ENCODE measurements around the gene TVP23A.
"Not testable (repeated sequence)": the region's sequence is repeated elsewhere in the genome, so short reads cannot be mapped to it uniquely, and the experiment has no call there.

The TVP23A gene

GRCh38 chr16:10838621-10839278 is 20.2 kb upstream of the TVP23A start:
- DNase-seq (ENCODE audit: low read depth, low spot score) = no peak
- no peak overlapping the region for H3K4me3 ChIP-seq (ENCODE audit: low read length)

DNA sequence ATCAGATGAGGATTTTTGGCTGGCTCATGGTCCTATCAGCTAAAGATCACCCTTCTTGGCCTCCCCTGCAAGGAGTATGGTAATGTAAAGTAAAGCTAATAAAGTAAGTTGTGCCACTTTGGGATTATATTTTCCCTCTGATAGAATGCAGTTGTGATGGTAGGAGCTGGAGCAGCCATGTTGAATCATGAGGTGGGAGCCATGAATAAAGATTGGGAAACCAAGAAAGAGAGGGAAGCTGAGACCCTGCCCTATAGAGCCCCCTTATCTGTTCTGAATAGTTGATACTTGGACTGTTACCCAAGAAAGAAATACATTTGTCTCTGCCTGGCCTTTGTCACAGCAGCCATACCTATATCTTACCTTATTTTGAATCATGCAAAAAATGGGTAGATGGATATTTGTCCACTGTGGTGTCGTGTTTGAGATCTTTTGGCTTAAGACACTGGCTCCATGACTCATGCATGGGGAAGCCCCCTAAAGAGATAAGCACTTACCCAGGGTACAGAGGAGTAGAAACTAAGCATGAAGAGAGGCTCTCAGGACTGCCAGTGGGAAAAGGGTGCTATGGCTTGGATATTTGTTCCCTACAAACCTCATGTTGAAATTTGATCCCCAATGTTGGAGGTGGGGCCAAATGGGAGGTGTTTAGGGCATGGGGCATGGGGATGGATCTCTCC is 17.7 kb upstream of the TVP23A start:
- H3K4me3 ChIP-seq (ENCODE audit: low read length) = no peak overlapping the region
- no peak for DNase-seq (ENCODE audit: low read depth, low spot score)

GRCh38 chr16:10835281-10835931 is 16.8 kb upstream of the TVP23A start:
- no peak overlapping the region for H3K4me3 ChIP-seq (ENCODE audit: low read length)
- no peak for DNase-seq (ENCODE audit: low read depth, low spot score)

GRCh38 chr16:10834766-10835165 is 16.2 kb upstream of the TVP23A start:
- no peak for DNase-seq (ENCODE audit: low read depth, low spot score)
- H3K4me3 ChIP-seq (ENCODE audit: low read length) = no peak overlapping the region

DNA sequence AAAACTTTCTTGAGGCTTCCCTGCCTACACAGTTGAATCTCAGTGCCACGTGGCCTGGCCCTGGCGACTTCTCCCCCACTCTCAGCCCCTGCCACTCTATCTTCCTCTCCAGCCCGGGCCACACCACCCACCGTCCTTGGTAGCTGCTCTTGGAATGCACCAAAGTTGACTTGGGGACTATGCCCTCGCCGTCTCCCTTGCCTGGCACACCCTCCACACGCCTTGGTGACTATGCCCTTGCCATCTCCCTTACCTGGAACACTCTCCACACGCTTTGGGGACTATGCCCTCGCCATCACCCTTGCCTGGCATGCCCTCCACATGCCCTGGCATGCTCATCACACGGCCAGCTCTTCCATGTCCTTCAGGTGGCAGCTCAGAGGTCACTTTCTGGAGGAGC is 15.5 kb upstream of the TVP23A start:
- H3K4me3 ChIP-seq (ENCODE audit: low read length) = no peak overlapping the region
- no peak for DNase-seq (ENCODE audit: low read depth, low spot score)

DNA sequence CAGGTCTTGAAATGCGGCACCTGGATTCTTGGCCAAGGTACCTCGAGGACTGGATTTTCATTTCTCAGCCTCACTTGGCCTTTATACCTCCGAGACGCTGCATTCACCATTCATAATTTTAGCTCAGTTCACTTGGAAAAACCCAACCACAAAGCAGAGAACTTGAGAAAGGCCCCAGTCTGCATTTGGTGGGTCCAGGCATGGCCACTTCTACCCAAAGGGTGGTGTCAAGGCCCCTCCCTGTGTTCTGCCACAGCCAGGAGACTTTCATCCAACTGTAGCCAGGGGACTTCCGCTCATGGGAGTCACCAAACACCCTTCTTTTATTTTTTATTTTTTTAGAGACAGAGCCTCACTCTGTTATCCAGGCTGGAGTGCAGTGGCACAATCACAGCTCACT is 14.7 kb upstream of the TVP23A start:
- no peak for DNase-seq (ENCODE audit: low read depth, low spot score)
- no peak overlapping the region for H3K4me3 ChIP-seq (ENCODE audit: low read length)

DNA sequence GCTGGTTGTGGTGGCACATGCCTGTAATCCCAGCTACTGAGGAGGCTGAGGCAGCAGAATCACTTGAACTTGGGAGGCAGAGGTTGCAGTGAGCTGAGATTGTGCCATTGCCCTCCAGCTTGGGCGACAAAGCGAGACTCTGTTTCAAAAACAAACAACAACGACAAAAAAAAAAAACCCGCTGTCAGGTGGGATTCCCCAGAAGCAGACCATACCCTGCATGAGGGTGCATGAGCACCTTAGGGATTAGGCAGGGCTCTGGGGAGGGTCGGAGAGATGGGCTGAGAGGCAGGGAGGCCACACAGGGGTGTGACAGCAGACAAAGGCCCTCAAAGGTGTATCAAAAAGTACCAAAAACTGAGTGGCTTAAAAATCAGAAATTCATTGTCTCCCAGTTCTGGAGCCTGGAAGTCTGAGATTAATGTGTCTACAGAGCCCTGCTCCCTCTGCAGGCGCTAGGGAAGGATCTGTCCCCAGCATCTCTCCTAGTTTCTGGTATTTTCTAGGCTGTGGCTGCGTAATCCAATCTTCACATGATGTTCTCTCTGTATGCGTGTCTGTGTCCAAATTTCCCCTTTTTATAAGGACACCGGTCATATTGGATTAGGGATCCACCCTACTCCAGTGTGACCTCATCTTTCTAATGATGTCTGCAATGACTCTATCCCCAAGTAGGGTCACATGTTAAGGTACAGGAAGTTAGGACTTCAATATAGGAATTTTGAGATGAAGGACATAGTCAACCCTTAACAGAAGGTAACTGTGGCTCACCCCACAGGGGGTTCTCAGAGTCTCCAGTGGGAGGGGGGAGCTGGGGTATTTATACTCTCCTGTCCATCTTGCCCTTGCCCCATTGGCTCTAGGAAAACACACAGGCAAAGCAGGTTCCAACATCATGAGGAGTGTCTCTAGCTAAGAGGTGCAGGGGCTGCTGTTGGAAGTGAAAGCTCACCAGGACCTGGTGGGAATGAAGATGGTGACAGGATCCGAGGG is 13.6 kb upstream of the TVP23A start:
- no peak overlapping the region for H3K4me3 ChIP-seq (ENCODE audit: low read length)
- no peak for DNase-seq (ENCODE audit: low read depth, low spot score)

DNA sequence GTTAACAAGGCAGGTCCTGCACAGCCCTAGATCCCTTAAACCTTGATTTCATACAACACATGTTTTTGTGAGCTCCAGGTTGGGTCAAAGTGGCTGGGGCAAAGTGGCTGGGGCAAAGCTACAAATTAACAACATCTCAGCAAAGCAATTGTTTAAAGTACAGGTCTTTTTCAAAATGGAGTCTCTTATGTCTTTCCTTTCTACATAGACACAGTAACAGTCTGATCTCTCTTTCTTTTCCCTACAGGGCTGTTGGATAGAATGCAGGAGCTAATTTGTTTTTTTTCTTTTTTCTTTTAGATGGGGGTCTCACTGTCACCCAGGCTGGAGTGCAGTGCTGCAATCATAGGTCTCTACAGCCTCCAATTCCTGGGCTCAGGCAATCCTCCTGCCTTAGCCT is 11.6 kb upstream of the TVP23A start:
- not testable (repeated sequence) for H3K4me3 ChIP-seq (ENCODE audit: low read length); DNase-seq (ENCODE audit: low read depth, low spot score)

DNA sequence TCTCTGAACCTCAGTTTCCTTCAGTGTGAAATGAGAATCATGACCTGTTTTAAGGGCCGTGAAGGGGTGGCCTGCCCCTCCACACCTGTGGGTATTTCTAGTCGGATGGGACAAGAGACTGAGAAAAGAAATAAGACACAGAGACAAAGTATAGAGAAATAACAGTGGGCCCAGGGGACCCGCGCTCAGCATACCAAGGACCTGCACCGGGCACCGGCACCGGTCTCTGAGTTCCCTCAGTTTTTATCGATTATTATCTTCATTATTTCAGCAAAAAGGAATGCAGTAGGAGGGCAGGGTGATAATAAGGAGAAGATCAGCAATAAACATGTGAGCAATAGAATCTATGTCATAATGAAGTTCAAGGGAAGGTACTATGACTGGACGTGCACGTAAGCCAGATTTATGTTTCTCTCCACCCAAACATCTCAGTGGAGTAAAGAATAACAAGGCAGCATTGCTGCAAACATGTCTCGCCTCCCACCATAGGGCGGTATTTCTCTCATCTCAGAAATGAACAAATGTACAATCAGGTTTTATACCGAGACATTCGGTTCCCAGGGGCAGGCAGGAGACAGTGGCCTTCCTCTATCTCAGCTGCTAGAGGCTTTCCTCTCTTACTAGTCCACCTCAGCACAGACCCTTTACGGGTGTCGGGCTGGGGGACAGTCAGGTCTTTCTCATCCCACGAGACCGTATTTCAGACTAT is 10.9 kb upstream of the TVP23A start:
- not testable (repeated sequence) for H3K4me3 ChIP-seq (ENCODE audit: low read length)

DNA sequence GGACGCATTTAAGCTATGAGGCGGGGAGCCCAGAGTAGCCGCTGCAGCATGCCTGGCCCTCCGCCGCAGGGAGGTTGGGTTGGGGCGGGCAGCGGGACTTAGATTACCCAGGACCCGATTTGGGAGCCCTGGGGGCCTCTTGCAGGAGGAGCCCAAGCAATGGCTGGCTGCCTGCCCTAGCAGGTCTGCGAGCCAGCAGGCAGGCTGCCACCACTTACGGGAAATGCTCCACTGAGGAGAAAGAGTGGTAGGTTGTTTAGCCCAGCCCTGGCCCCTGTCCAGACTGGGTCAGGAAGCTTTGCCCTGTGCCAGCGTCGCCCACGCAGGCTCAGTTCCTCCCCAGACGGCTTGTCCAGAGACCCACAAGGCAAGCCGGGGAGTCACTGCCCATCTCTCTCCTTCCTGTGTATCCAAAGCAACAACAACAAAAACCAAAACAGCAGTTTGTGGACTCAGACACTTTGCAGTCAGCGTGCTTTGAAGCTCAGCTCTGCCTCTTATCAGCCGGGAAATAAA is 10.3 kb upstream of the TVP23A start:
- no peak for DNase-seq (ENCODE audit: low read depth, low spot score)
- H3K4me3 ChIP-seq (ENCODE audit: low read length) = no peak overlapping the region

More for the DNA sequence above, 10.9 kb upstream of the TVP23A start:
- not testable (repeated sequence) for DNase-seq (ENCODE audit: low read depth, low spot score)

DNA sequence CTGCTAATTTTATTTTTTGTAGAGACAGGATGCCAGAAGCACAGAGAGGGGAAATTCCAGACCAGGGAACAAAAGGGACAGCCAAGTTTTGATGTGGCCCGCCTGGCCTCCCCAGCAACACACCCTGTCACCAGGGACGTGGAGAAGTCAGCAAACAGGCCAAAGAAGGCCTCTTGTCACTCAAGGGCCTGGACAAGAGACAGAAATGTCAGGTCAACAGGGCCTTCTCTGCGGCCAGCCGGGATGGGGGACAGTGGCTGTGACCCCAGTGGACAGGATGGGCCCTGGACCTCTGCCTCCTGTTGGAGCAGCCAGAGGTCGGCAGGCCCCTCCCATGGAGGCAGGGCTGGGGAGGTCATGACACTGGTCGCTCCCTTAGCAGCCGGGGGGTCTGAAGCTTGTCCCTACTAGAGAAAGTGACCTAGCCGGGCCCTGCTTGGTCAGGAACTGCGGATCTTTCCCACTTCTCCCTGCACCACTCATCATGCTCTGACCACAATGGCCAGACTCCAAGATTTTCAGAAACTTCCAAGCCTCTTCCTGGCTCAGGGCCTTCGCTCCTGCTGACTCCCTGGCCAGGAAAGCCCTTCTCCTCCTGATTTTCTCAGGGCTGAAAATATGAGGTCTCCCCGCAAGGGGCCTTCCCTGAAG is 9.2 kb upstream of the TVP23A start:
- no peak overlapping the region for H3K4me3 ChIP-seq (ENCODE audit: low read length)
- DNase-seq (ENCODE audit: low read depth, low spot score) = no peak

DNA sequence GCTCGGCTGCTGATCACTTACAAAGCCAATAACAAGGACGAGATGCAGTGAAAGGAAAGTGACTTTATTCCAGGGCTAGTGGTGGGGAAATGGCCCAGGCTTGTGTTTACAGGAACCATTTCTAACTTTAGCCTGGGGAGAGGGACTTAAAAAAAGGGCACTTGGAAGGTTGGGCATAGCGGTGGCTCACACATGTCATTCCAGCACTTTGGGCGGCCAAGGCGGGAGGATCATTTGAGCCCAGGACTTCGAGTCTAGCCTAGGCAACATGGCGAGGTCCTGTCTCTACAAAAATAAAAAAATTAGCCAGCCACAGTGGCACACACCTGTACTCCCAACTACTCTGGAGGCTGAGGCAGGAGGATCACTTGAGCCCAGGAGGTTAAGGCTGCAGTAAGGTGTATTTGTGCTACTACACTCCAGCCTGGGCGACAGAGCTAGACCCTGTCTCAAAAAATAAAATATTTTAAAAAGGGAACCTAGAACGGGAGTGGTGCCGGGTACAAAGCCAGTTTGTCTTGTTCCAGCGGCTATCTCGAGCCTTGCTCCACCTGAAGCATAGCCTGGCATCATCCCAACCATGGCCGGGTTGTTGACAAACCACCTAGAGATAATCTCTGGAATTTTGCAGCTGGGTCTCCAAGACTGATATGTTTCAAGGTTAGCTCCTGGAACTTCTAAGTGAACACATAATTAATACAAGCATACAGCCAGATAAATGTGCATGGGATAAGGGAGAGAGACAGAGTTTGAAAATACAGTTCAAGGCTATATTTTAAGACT is 5.7 kb upstream of the TVP23A start:
- DNase-seq (ENCODE audit: low read depth, low spot score) = no peak
- no peak overlapping the region for H3K4me3 ChIP-seq (ENCODE audit: low read length)

DNA sequence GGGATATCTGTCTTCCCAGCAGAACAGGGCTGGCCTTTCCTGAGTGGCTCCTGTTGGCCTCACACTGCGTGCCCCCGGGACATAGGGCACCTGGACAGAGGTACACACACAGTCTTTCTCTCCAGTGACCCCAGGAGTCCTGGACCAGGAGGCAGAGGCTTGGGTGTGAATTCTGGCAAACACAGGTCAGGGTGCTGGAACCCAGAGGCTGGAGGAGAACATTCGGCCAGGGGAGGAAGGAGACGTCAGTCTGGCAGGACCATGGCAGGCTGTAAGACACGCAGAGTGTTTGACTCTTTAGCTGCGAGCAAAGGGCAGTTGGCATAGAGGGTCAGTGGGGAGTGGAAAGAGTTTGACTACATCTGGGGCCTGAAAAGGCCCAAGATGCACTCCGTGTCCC is 4.1 kb upstream of the TVP23A start:
- DNase-seq (ENCODE audit: low read depth, low spot score) = no peak
- no peak overlapping the region for H3K4me3 ChIP-seq (ENCODE audit: low read length)

- no peak overlapping the region for H3K4me3 ChIP-seq (ENCODE audit: low read length)
- DNase-seq (ENCODE audit: low read depth, low spot score) = no peak
These were observed 2.0 kb upstream of the TVP23A start for GRCh38 chr16:10820546-10820945.

DNA sequence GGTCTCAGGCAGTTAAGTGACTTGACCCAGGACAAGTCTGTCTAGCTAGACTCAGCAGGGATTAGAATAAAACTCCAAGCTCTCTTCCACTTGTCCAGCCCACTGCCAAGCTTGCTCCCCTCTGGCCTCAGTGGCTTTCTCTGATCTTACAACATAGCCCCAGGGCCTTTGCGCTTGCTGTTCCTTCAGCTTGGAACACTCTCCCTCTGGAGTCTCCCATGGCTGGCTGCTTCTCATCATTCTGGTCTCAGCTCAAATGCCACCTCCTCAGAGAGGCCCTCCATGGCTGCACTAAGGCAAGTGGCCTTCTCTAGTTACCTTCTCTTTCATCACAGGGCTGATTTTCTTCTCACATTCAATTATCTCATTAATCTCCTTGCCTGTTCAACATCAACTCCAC is 1.1 kb downstream of the TVP23A start:
- DNase-seq (ENCODE audit: low read depth, low spot score) = no peak
- no peak overlapping the region for H3K4me3 ChIP-seq (ENCODE audit: low read length)

GRCh38 chr16:10813099-10813455 is 5.5 kb downstream of the TVP23A start:
- DNase-seq (ENCODE audit: low read depth, low spot score) = no peak

DNA sequence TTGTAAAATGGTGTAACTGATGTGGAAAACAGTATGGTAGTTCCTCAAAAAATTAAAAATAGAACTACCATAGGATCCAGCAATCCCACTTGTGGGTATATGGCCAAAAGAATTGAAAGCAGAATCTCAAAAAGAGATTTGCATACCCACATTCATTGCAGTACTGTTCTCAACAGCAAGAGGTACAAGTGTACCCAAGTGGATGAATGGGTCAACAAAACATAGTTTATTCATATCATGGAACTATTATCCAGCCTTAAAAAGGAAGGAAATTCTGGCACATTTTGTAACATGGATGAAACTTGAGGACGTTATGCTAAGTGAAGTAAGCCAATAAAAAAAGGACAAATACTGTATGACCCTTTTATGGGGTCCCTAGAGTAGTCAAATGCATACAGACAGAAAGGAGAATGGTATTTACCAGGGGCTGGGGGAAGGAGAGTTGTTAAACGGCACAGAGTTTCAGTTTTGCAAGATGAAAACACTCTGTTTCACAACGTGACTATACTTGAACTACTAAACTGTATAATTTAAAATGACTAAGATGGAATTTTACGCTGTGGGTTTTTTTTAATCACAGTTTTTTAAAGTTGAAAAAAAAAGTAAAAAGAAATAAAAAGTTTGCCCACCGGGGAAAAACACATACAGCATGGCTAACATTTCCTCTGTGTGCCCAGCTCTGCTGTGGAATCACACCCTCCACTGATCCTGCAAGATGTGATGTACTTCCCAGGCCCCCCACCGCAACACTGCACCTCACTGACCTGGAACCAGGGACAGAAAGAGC is 6.1 kb downstream of the TVP23A start:
- no peak overlapping the region for H3K4me3 ChIP-seq (ENCODE audit: low read length)
- no peak for DNase-seq (ENCODE audit: low read depth, low spot score)

More at GRCh38 chr16:10813099-10813455, 5.5 kb downstream of the TVP23A start:
- no peak overlapping the region for H3K4me3 ChIP-seq (ENCODE audit: low read length)

All from Jurkat, Clone E6-1 (cell line).